ENCODE measurements around the gene RWDD3.

RWDD3 gene

DNA sequence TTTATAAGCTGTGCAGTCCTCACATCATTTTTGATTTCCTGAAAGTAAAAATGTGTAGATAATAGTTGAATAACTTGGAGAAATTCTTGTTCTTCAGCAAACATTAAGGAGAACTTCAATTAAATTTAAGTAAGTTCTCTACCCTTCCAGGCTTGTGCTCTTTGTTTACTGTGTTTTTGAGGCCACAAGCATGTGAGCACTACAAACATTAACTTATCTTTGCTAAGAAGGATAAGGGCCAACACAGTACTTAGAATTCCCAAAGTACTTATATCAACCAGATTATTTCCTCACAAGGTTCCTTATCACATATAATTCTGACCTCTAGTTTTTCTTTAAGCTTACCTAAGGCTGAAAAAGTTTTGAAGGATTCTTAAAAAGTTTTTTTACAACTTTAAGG, 24.7 kb upstream of the RWDD3 start (continued):
- TF ChIP-seq, protein P1, sequence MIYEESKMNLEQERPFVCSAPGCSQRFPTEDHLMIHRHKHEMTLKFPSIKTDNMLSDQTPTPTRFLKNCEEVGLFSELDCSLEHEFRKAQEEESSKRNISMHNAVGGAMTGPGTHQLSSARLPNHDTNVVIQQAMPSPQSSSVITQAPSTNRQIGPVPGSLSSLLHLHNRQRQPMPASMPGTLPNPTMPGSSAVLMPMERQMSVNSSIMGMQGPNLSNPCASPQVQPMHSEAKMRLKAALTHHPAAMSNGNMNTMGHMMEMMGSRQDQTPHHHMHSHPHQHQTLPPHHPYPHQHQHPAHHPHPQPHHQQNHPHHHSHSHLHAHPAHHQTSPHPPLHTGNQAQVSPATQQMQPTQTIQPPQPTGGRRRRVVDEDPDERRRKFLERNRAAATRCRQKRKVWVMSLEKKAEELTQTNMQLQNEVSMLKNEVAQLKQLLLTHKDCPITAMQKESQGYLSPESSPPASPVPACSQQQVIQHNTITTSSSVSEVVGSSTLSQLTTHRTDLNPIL (CRISPR knock-in tag; IDR thresholded peaks at IDR 0.05; ENCODE audit: low read depth), result no peak
- no peak for TF ChIP-seq RARB (CRISPR knock-in tag; IDR thresholded peaks at IDR 0.05)
- no peak for TF ChIP-seq TOX (CRISPR knock-in tag; IDR thresholded peaks at IDR 0.05; ENCODE audit: borderline replicate concordance)

DNA sequence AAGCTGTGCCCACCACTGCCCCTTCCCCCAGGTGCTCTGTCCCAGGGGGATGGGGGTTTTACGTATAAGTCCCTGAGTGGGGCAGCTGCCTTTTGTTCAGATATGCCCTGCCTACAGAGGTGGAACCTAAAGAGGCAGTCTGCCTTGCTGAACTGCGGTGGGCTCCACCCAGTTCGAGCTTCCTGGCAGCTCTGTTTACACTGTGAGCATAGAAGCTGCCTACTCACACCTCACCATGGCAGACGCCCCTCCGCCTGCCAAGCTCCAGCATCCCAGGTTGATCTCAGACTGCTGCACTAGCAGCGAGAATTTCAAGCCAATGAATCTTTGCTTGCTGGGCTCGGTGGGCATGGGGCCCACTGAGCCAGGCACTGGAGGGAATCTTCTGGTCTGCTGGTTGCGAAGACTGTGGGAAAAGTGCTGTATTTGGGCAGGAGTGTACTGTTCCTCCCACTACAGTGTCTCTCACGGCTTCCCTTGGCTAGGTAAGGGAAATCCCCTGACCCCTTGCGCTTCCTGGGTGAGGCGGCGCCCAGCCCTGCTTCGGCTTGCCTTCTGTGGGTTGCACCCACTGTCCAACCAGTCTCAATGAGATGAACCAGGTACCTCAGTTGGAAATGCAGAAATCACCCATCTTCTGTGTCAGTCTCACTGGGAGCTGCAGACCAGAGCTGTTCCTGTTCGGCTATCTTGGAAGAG, 17.6 kb upstream of the RWDD3 start:
- ATAC-seq, result no peak
- TF ChIP-seq, protein P2, sequence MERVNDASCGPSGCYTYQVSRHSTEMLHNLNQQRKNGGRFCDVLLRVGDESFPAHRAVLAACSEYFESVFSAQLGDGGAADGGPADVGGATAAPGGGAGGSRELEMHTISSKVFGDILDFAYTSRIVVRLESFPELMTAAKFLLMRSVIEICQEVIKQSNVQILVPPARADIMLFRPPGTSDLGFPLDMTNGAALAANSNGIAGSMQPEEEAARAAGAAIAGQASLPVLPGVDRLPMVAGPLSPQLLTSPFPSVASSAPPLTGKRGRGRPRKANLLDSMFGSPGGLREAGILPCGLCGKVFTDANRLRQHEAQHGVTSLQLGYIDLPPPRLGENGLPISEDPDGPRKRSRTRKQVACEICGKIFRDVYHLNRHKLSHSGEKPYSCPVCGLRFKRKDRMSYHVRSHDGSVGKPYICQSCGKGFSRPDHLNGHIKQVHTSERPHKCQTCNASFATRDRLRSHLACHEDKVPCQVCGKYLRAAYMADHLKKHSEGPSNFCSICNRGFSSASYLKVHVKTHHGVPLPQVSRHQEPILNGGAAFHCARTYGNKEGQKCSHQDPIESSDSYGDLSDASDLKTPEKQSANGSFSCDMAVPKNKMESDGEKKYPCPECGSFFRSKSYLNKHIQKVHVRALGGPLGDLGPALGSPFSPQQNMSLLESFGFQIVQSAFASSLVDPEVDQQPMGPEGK (CRISPR knock-in tag; IDR thresholded peaks at IDR 0.05; ENCODE audit: borderline replicate concordance), result no peak

DNA sequence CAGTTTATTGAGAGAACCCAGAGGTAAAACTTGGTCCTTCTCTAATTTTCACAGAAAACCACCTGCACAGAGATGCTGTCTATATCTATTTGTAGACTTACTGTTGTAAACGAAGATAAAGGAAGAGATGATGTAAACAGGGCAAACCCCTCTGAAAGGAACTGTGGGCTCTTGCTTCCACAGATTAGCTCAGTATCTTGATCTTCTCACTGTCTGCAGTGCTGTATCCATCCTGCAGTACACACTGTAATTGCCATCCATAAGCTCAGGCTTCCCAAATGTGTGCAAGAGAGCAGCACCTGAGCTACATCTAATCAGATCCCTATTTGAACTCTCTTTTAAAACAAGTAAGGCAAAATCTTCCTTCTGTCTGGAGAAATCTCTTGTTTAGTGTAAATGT, 16.6 kb upstream of the RWDD3 start:
- no peak for ATAC-seq
- TF ChIP-seq ARNTL (CRISPR knock-in tag; IDR thresholded peaks at IDR 0.05; ENCODE audit: borderline replicate concordance, low read depth) (no peak), TCF4 (CRISPR knock-in tag; IDR thresholded peaks at IDR 0.05; ENCODE audit: borderline replicate concordance) (no peak), BACH2 (CRISPR knock-in tag; IDR thresholded peaks at IDR 0.05; ENCODE audit: borderline replicate concordance) (no peak), ZNF70 (CRISPR knock-in tag; IDR thresholded peaks at IDR 0.05) (no peak), ISL1 (CRISPR knock-in tag; IDR thresholded peaks at IDR 0.05) (no peak), TOX (CRISPR knock-in tag; IDR thresholded peaks at IDR 0.05; ENCODE audit: borderline replicate concordance) (no peak), GLIS3 (CRISPR knock-in tag; IDR thresholded peaks at IDR 0.05) (no peak), ZNF8 (CRISPR knock-in tag; IDR thresholded peaks at IDR 0.05) (no peak), PPARA (CRISPR knock-in tag; IDR thresholded peaks at IDR 0.05; ENCODE audit: borderline replicate concordance) (no peak), ZFP3 (CRISPR knock-in tag; IDR thresholded peaks at IDR 0.05) (no peak), ZFP30 (CRISPR knock-in tag; IDR thresholded peaks at IDR 0.05) (no peak), RARB (CRISPR knock-in tag; IDR thresholded peaks at IDR 0.05) (no peak), OSR1 (CRISPR knock-in tag; IDR thresholded peaks at IDR 0.05) (no peak), ZNF565 (CRISPR knock-in tag; conservative IDR thresholded peaks at IDR 0.05; ENCODE audit: low read depth) (no peak), CSDC2 (CRISPR knock-in tag; IDR thresholded peaks at IDR 0.05) (no peak)
- TF ChIP-seq, protein P3, sequence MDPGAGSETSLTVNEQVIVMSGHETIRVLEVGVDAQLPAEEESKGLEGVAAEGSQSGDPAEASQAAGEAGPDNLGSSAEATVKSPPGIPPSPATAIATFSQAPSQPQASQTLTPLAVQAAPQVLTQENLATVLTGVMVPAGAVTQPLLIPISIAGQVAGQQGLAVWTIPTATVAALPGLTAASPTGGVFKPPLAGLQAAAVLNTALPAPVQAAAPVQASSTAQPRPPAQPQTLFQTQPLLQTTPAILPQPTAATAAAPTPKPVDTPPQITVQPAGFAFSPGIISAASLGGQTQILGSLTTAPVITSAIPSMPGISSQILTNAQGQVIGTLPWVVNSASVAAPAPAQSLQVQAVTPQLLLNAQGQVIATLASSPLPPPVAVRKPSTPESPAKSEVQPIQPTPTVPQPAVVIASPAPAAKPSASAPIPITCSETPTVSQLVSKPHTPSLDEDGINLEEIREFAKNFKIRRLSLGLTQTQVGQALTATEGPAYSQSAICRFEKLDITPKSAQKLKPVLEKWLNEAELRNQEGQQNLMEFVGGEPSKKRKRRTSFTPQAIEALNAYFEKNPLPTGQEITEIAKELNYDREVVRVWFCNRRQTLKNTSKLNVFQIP (CRISPR knock-in tag; IDR thresholded peaks at IDR 0.05; ENCODE audit: borderline replicate concordance, low read depth), result no peak
- TF ChIP-seq, protein P2 (CRISPR knock-in tag; IDR thresholded peaks at IDR 0.05; ENCODE audit: borderline replicate concordance), result no peak
- TF ChIP-seq, protein P4, sequence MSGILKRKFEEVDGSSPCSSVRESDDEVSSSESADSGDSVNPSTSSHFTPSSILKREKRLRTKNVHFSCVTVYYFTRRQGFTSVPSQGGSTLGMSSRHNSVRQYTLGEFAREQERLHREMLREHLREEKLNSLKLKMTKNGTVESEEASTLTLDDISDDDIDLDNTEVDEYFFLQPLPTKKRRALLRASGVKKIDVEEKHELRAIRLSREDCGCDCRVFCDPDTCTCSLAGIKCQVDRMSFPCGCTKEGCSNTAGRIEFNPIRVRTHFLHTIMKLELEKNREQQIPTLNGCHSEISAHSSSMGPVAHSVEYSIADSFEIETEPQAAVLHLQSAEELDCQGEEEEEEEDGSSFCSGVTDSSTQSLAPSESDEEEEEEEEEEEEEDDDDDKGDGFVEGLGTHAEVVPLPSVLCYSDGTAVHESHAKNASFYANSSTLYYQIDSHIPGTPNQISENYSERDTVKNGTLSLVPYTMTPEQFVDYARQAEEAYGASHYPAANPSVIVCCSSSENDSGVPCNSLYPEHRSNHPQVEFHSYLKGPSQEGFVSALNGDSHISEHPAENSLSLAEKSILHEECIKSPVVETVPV (CRISPR knock-in tag; IDR thresholded peaks at IDR 0.05), result no peak
- TF ChIP-seq, protein P5, sequence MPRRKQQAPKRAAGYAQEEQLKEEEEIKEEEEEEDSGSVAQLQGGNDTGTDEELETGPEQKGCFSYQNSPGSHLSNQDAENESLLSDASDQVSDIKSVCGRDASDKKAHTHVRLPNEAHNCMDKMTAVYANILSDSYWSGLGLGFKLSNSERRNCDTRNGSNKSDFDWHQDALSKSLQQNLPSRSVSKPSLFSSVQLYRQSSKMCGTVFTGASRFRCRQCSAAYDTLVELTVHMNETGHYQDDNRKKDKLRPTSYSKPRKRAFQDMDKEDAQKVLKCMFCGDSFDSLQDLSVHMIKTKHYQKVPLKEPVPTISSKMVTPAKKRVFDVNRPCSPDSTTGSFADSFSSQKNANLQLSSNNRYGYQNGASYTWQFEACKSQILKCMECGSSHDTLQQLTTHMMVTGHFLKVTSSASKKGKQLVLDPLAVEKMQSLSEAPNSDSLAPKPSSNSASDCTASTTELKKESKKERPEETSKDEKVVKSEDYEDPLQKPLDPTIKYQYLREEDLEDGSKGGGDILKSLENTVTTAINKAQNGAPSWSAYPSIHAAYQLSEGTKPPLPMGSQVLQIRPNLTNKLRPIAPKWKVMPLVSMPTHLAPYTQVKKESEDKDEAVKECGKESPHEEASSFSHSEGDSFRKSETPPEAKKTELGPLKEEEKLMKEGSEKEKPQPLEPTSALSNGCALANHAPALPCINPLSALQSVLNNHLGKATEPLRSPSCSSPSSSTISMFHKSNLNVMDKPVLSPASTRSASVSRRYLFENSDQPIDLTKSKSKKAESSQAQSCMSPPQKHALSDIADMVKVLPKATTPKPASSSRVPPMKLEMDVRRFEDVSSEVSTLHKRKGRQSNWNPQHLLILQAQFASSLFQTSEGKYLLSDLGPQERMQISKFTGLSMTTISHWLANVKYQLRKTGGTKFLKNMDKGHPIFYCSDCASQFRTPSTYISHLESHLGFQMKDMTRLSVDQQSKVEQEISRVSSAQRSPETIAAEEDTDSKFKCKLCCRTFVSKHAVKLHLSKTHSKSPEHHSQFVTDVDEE (CRISPR knock-in tag; IDR thresholded peaks at IDR 0.05), result no peak

Measured in SK-N-SH treated with all-trans-retinoic acid at 6 μM for 48 hours (cell line).